ENCODE results near the gene GFAP.

Gene GFAP

DNA sequence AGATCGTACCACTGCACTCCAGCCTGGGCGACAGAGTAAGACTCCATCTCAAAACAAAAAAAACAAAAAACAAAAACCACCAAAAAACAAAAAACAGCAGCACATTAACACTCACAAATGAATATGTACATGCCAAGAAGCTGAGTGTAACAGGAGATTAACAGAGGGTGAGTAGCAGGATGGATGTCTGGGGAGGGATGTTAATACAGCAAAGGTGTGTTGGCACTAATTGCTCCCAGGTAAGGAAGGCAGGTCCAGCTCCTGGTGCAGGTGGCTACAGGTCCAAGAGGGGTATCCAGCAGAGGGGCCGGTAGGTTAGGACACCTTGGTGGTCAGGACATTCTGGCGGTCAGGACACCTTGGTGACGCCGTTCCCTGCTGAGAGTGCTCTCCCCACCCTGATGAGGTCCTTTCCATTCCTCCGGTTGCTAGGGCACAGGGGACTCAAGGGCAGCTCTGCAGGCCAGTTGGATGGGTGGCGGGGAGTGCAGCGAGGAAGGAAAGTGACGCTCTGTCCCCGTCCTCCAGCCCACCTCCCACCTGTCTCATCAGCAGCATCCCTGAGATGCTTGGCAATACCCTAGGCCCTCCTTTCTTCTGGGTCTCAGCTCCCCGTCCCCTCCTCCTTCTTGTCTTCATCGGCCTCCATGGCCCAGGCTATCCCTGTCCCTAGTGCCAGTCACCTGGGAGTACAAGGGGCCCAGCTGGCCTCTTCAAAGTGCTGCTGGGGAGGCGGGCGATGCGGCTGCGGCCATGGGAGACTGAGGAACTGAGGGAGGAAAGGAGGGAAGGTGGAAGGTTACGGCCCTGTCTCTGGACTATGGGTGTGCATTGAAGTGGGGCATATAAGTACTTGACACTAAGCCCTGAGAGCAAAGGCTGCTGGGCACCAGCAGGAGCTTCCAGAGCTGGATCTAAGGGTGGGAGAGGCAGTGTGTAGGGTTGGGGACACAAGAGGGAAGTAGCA lies 10.7 kb upstream of the GFAP start:
- TF ChIP-seq, protein P1, sequence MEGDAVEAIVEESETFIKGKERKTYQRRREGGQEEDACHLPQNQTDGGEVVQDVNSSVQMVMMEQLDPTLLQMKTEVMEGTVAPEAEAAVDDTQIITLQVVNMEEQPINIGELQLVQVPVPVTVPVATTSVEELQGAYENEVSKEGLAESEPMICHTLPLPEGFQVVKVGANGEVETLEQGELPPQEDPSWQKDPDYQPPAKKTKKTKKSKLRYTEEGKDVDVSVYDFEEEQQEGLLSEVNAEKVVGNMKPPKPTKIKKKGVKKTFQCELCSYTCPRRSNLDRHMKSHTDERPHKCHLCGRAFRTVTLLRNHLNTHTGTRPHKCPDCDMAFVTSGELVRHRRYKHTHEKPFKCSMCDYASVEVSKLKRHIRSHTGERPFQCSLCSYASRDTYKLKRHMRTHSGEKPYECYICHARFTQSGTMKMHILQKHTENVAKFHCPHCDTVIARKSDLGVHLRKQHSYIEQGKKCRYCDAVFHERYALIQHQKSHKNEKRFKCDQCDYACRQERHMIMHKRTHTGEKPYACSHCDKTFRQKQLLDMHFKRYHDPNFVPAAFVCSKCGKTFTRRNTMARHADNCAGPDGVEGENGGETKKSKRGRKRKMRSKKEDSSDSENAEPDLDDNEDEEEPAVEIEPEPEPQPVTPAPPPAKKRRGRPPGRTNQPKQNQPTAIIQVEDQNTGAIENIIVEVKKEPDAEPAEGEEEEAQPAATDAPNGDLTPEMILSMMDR (conservative IDR thresholded peaks at IDR 0.05; ENCODE audit: low read depth, low read length): no peak
- H3K4me3 ChIP-seq (ENCODE audit: low read depth, low read length): no peak overlapping the region
- no peak for DNase-seq (ENCODE audit: low read depth)

DNA sequence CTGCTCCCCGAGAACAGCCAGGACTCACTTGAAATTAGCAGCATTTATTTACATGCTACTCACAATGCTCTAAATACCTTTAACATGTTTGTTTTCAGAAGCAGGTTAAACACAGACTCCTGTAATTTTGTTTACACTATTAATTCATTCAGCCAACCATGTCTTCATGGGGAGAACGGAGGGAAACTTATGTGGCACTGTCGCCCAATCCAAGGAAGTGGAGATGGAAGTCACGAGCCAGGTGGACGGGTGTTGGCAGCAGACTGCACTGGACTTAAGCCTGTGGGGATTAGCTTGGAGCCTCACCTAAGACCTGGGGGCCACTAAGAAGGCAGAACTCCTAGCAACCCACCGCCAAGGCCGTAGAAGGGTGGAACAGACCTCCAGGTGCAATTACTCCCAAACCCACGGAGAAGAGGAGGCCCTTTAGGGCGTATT lies 8.8 kb upstream of the GFAP start:
- TF ChIP-seq, protein P1 (conservative IDR thresholded peaks at IDR 0.05; ENCODE audit: low read depth, low read length): no peak
- no peak overlapping the region for H3K4me3 ChIP-seq (ENCODE audit: low read depth, low read length)

DNA sequence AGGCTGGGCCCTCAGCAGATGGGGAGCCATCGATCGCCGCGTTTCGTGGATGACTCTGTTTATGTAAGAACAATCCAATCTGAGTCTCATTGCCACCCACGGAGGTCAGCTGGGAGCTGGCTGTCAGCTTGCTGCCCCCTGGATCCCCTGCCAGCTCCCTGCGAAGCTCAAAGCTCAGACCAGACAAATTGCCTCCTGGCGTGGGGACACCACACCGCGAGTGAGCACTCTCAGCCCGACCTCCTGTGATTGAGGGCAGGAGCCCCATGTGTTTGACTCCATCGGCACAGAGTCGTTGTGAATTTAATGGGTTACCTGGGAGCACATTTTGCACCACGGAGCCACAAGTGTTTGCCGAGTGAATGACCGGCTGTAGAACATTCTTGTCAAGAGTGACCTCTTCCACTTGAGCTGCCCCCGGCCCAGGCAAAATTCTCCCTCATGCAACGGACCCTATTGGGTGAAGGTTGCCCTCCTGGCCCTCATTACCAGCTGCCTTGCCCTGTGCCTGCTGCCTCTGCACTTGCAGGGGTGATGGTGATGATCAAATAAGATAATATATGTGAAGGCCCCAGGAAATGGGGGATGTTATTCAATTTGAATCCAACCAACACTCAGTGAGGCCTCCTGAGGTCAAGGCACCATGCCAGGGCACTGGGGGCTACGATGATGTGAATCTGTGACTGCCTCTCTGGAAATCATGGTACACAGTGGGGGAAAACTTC lies 7.6 kb upstream of the GFAP start:
- DNase-seq (ENCODE audit: low read depth): no peak
- no peak overlapping the region for H3K4me3 ChIP-seq (ENCODE audit: low read depth, low read length)
- TF ChIP-seq, protein P1 (conservative IDR thresholded peaks at IDR 0.05; ENCODE audit: low read depth, low read length): no peak

More for the DNA sequence above, 8.8 kb upstream of the GFAP start:
- no peak for DNase-seq (ENCODE audit: low read depth)

DNA sequence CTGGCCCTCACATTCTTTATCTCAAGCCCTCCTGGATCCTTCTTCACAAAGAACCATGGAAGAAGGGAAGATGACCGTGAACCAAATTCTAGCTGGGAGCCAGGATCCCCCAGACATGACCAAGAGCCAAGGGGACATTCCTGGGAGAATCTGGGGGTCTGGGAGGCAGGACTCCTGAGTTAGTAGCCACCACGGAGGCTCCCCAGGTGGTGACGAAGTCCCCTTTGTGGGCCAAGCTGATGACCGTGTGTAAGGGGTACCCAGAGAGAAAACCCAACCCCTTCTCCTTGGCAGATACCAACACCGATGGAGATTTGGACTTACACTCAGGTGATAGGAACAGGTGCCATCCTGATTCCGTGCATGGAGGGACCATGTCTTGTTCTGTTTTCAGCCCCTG lies 6.8 kb upstream of the GFAP start:
- no peak overlapping the region for H3K4me3 ChIP-seq (ENCODE audit: low read depth, low read length)
- TF ChIP-seq, protein P1 (conservative IDR thresholded peaks at IDR 0.05; ENCODE audit: low read depth, low read length): no peak
- no peak for DNase-seq (ENCODE audit: low read depth)

DNA sequence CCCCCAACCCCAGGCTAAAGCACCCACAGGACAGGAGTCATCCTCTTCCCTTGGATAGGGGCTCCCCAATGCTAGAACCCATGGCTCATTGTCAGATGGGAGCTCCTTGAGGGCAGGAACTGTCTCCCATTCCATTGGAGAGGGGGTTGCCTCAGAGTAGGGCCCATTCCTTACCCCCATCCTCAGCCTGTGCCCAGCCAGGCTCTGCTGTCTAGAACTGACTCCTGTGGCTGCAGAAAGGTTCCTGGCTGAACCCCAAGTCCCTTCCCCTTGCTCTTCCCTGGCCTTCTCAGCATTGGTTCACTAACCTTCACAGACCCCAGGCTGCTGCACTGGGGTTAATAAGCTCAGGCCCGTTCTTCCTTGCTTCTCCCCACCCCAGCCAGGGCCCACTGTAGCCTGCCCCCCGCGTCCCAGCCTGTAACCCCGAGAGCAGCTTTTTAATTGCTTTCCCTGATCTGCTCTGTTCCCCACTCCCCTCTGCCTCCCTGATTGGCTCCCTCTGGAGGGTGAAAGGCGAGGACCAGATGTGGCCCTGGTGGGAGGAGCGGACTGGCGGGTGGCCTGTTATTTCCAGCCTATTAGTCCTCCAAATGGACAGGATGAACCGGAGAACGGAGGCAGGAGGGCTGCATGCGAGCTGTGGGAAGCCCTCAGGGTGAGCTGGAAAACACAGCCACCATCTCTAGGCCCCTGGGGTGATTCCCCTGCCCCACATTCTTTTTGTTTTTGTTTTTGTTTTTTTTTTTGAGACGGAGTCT lies 6.0 kb upstream of the GFAP start:
- no peak overlapping the region for H3K4me3 ChIP-seq (ENCODE audit: low read depth, low read length)
- DNase-seq (ENCODE audit: low read depth): peak; percentile 41
- TF ChIP-seq, protein P1 (conservative IDR thresholded peaks at IDR 0.05; ENCODE audit: low read depth, low read length): peak; percentile 25

DNA sequence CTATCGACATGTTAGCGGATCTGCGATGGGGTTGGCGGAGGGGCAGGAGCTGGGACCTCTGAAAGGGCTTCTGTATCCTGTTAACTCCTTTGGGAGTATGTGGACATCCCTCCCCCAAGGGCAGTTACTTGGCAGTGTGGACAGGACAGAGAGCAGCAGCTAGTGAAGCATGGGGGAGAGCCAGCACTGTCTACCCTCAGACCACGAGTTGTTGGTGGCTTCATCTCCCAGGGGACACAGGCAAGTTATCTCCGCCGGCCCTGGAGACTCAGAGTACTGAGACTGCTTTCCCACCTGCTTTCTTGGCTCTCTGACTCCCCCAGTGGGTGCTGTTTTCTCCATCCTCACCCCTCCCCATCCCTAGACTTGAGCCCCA lies 5.3 kb upstream of the GFAP start:
- TF ChIP-seq, protein P1 (conservative IDR thresholded peaks at IDR 0.05; ENCODE audit: low read depth, low read length): no peak
- no peak for DNase-seq (ENCODE audit: low read depth)
- no peak overlapping the region for H3K4me3 ChIP-seq (ENCODE audit: low read depth, low read length)

Data from choroid plexus epithelial cell (primary cell).